Measurements from ENCODE around the gene MRPS2. TPM values are rescaled to one million over a fixed set of nuclear protein-coding genes. Genes with fewer than 3 reads are reported as not detected.

Gene MRPS2
- total and polyA plus RNA-seq, 4 donors: 10.9 to 71.8 (median 31.5) TPM

GRCh38 chr9:135490980-135491464 is 9.5 kb upstream of the MRPS2 start:
- TF ChIP-seq RAD21 (IDR thresholded peaks at IDR 0.05) (no peak), HNF4G (IDR thresholded peaks at IDR 0.05) (peak; percentile 37), NR2F2 (IDR thresholded peaks at IDR 0.05) (peak; percentile 46), TAF1 (conservative IDR thresholded peaks at IDR 0.05) (peak; percentile 48), MAX (IDR thresholded peaks at IDR 0.05) (peak; percentile 57), YY1 (IDR thresholded peaks at IDR 0.05) (peak; percentile 75), EGR1 (IDR thresholded peaks at IDR 0.05; ENCODE audit: low read depth in 2 of 2) (no peak), JUND (IDR thresholded peaks at IDR 0.05) (peak in 1 of 2 donors; percentile 5), GABPA (IDR thresholded peaks at IDR 0.05 in 1 of 2, conservative IDR thresholded peaks at IDR 0.05 in 1 of 2) (peak in 1 of 2 donors; percentile 16), RXRA (IDR thresholded peaks at IDR 0.05) (peak; percentile 56 to 72), ATF3 (IDR thresholded peaks at IDR 0.05) (no peak), SP1 (IDR thresholded peaks at IDR 0.05) (peak; percentile 63), REST (IDR thresholded peaks at IDR 0.05) (peak; percentile 45), HNF4A (conservative IDR thresholded peaks at IDR 0.05) (peak; percentile 72 to 86), CTCF (IDR thresholded peaks at IDR 0.05; ENCODE audit: low read depth, low read length, missing input control) (no peak), FOXA1 (IDR thresholded peaks at IDR 0.05) (no peak), ZBTB33 (IDR thresholded peaks at IDR 0.05) (no peak), FOXA2 (IDR thresholded peaks at IDR 0.05) (peak; percentile 32)
- no peaks in the 10 kb centered on the region for H3K9me3 ChIP-seq (ENCODE audit: control insufficient read depth in 4 of 4, low read length in 3 of 4)
- H3K4me1 ChIP-seq (ENCODE audit: control insufficient read depth in 4 of 4, insufficient read depth in 4 of 4, low read length in 3 of 4): peaks cover 2 to 35% (median 29%) of the 10 kb centered on the region in 4 donors
- DNase-seq (ENCODE audit: low spot score): no peak
- peak overlapping the region; percentile 36 to 37 for H3K9ac ChIP-seq (ENCODE audit: low read depth in 1 of 2, low read length in 2 of 2)
- peaks cover 2 to 8% (median 4%) of the 10 kb centered on the region in 4 donors for H3K36me3 ChIP-seq (ENCODE audit: control insufficient read depth in 4 of 4, insufficient read depth in 3 of 4, low read depth in 1 of 4, low read length in 3 of 4)
- no peaks in the 10 kb centered on the region for H3K27me3 ChIP-seq (ENCODE audit: control insufficient read depth in 4 of 4, insufficient read depth in 4 of 4, low read length in 3 of 4)
- peak overlapping the region; percentile 78 to 91 for H3K27ac ChIP-seq (ENCODE audit: low read depth in 1 of 2, low read length in 2 of 2)
- WGBS: 31% methylated on average over 18 of the region's 18 CpGs
- peak overlapping the region; percentile 52 to 79 (median 71) for H3K4me3 ChIP-seq (ENCODE audit: low read depth in 1 of 3, low read length in 3 of 3)

All from liver (tissue), 9 donors.